Superior temporal gyrus (tissue), 1 donor: ENCODE data around the gene APOC3.

ENCODE experiments used
- DNase-seq: peaks from one replicate; pipeline ENCODE4 v3.0.0-alpha.2; 2016; ENCODE audit errors: extremely low spot score

Gene APOC3

DNA sequence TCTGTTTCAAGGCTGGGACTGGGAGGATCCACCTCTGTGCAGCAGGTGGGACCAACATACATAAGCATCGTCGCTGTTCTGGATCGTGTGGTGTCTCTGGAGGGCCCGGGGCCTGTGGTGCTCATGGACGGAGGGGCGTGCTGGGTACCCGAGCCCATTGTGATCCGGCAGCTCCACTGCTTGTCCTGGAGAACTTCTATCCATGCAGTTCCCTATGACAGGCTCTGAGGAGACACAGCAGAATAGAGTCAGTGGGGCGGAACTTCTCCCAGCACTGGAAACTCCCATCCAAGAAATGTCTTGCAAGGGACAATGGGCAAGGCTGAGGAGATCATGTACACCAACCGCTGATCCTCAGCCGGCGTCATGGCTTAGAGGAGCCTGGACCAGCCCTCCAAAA is 19.4 kb downstream of the APOC3 start:
- DNase-seq = no peak

DNA sequence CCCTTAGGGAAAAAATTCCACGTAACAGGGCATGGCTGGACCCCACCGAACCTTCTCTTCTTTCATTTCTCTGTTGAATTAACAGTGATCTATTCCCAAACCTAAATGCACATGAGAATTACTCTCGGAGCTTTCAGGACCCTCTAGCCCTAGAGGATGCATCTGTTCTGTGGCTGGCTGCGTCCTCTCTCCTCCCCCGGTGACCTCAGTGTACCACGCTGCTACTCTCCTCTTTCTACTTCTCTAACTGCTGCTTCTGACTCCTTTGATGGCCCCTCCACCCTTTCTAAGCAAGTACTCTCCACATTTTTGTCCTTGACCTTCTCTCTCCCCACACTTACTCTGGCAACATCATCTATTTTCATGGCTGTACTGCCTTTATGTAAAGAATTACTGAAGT is 19.8 kb downstream of the APOC3 start:
- DNase-seq = no peak

DNA sequence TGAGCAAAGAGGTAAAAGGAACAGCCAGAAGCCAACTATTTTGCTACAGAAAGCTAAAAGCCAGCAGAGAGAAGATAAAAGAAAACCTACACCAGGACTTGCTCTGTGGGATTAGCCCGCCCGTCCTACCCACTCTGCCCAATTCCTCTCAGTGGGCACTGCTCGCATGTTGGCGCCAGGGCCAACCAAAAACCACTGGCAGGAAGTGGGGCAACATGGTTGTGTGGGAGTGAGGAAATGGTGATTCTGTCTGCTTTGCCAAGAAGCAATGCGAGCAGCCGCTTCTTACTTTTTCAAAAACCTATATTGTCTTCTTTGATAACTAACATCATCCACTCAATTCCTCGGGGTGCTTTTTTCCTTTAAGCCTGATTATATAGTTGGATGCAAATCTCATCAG is 21.9 kb downstream of the APOC3 start:
- DNase-seq = no peak

DNA sequence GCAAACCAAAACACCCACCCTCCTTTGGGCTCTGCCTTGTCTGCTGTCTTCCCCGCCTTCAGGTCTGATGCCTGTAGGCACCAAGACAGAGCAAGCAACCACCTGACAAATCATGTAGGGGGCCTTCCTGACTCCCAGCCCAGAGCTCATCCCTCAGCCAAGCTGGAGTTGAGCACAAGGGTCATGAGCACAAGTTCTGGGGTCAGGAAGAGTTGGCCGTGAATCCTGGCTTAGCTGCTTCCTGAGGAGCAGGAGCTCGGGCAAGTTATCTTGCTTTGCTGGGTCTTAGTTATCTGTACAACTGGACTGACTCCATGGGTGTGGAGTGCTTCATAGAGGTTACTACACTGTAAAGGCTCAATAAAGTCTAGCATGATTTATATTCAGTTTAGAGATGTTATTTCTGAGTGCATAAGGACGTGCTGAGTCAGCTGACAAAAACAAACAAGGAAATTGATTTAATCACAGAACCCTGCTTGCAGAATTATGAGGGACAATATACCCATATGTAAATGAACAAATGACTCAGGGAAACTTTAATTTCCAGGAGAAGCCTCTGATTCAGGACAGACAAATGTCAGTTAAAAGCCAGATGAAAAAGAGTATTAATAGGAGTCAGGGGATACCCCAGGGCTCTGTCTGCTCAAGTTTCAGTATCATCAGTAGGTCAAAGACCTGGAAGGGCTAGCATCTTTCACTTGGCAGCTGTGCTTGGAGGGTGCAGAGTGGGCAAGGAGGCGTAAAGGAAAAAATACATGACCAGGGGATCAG is 22.7 kb downstream of the APOC3 start:
- DNase-seq = no peak

DNA sequence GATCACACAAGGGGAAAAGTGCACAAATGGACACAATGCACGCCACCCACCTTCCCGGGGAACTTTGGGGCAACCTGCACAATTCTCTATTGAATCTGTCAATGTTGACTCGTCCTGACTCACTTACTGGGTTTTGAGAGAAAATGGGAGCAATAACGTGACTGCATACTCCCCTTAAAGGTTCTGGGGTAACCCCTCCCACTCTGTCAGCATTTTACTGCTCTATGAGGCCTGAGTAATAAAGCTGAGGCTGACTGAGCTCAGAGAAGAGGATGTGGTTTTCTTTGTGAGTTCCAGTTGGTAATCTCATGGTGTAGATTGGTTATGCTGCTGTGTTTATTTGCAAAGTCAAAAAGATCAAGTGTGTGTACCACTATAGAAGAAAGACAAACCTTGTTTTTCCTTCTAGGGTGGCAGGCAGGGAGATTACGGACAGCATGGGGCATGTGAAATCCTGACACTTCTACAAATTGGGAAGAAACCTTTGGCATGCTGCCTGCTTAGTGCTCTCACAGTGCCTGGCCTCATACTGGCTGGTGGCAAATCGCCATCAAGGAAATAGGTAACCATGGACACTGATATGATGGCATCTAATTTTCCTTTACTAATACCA is 23.9 kb downstream of the APOC3 start:
- no peak for DNase-seq

DNA sequence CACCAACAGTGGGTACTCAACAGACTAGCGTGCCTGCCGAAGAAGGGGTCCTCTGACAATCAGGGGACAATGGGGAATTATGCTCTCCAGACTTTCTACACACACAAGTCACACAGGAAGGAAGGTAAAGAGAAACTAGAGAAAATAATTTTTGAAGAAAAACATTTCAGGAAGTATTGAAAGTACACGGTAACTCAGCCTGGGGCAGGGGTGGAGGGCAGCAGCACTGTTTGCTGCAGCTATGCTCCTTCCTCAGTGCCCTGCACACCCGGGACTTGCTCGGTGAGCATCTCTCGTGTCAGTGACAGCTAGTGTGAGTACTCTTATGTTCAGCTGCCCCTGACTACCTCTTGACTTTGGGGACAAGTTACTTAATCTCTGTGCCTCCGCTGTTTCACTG is 25.7 kb downstream of the APOC3 start:
- no peak for DNase-seq

DNA sequence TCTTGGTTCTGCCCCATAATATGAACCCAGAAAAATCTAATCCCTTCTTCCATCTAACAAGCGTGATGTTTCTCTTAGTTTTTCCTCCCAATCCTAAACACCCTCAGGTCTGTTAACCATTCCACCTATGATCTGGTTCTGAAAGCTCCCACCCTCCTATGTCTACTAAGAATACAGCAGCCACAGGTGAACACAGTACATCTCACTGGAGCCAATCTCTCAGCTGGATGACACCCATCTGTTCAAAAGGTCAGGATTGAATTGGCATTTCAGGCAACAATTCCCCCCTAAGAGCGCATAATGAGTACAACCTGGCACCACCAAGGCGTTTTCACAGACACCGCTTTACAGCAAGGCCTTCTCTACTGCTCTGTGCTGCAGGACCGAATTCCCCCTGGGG is 26.7 kb downstream of the APOC3 start:
- DNase-seq = no peak

DNA sequence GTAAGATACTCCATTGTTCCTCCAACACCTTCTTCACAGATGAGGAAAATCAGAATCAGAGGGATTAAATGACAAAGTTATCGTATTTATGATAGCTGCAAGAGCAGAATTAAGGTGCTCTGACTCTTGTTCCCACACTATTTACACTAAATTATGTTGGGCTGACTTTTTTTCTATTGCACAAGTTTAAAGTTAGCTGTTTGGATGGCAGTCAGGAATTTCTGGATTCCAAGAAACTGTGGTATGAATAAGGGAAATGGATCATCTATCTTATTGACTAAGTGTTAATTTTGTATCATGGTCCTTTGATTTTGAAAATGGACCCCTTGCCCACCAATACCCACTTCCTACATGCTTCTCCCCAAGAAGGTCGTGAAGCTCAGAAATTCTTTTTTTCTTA is 27.6 kb downstream of the APOC3 start:
- no peak for DNase-seq

DNA sequence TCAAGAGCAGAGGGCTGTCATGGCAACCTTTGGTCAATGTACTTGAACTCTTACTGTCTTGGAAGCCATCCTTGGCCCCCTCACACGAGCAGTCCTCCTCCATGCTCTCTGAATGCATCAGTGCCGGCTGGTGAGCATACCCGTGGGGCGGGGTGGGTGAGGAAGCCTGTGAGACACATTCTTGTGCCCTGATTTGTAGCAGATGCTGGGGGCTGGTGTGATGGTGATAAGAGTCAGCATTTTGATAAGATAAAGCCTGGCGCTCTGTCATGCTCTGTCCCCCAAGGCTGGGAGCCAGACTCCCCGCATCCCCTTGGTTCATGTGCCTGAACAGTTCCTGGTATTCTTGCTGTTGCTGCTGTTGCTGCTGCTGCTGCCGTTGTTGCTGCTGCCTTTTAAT is 28.2 kb downstream of the APOC3 start:
- DNase-seq = no peak

DNA sequence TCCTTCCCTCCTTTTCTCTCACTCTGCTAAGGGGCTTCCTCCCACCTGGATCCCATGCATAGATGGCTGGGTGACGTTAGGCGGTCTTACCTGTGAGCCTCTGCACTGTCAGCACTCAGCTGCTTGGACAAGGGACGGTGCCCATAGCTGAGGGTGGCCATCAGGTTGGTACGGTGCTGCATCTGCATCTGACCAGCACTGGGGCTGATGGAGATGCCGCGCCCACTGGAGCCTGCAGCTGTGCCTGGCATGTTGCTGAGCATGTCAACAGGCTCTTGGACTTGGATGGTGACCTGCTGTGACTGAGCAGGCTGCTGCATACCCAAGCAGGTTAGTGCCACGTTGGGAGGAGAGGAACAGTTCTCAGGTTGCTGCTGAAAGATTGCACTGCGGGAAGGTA is 29.5 kb downstream of the APOC3 start:
- no peak for DNase-seq

DNA sequence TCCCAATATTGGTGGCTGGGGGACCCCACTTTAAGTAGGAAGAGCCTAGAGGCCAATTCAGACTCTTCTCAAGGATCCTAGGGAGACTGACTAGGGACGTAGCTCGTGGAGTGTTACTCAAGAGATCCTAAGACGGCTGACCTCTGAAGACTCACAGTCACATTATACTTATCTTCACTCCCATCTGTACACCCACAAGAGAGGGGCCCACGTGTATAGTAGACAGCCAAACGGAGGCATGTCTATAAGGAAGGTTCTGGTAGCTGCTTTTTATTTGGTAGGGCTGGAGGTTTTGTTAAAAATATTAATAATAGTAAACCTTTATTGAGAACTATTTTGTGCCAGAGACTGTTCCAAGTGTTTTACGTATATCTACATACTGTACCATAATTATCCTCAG is 30.6 kb downstream of the APOC3 start:
- no peak for DNase-seq

DNA sequence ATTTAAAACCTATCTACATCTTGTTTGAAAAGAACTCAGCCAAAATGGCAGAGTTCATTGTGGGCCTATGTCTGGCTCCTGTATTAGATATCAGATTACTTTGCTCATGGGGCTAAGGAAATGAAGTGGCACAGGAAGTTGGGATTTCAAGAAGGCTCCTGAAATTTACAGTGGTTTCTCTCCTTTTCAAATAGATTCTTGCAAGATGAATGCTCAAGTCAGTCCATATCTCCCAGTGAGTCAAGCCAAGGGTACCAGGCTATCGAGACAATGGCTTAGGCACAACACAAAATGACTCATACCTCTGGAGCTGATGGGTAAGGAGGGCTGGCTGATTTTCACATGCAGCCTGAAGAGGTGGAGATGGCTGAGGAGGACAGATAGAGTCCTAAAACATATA is 31.8 kb downstream of the APOC3 start:
- no peak for DNase-seq

DNA sequence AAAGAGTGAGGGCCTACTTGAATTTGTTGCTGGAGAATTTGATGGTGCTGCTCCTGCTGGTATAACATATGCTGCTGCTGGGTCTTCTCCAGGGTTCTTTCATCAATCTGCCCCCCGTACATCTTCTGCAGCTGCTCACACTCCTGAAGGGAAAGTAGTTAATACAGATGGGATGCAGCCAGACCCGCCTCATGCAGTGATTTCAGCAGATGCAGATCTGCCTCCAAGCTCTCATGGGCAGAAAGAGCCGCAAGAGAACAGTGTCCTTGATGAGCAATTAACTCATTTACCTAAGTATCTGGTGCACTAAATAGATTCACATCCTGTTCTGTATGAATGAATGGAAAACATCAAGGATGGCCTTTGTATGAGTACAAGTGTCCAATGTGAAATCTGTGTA is 32.5 kb downstream of the APOC3 start:
- no peak for DNase-seq

DNA sequence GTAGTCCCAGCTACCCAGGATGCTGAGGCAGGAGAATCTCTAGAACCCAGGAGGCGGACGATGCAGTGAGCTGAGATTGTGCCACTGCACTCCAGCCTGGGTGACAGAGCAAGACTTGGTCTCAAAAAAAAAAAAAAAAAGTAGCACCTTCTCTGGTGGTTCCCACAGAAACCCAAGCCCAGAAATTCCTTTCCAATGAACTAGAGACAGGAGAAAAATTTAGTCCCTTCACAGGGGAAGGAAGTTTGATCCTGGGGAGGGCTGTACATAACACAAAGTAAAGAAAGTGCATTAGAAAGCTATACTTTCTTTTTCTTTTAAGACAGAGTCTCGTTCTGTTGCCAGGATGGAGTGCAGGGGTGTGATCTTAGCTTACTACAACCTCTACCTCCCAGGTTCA is 33.2 kb downstream of the APOC3 start:
- DNase-seq = no peak

DNA sequence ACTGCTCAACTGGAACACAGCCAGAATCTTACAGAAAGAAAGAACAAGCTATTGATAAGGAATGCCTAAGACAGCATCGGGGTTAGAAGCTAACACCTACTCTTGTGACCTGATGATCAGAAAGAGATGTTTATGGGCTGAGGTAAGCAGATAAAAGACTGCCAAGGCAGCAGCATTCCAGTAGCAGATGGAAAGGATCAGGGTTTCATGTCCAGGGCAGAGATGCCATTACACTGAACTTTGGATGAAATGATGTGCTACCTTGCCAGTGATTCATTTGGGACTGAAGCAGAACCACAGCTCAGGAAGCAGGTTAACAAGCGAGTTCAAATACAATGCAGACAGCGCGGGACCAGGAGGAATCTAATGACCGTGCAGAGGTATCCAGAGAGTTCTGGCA is 34.8 kb downstream of the APOC3 start:
- DNase-seq = no peak

DNA sequence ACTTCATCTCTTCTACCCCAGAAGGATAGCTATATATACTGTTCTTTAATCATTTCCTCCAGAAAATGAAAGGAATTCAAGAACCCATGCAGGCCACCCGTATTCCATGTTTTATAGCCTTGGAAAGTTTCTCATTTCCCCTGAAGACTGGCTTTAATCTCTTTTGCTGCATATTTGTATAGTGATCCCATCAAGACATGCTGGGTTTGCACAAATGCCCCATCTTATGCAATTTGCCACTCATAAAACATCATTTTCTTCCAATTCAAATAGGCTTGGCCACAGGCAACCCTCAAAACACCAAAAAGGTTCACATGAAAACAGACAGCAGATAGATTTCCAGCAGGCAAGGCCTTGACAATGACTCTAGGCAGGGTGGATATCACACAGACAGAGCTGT is 36.0 kb downstream of the APOC3 start:
- no peak for DNase-seq

DNA sequence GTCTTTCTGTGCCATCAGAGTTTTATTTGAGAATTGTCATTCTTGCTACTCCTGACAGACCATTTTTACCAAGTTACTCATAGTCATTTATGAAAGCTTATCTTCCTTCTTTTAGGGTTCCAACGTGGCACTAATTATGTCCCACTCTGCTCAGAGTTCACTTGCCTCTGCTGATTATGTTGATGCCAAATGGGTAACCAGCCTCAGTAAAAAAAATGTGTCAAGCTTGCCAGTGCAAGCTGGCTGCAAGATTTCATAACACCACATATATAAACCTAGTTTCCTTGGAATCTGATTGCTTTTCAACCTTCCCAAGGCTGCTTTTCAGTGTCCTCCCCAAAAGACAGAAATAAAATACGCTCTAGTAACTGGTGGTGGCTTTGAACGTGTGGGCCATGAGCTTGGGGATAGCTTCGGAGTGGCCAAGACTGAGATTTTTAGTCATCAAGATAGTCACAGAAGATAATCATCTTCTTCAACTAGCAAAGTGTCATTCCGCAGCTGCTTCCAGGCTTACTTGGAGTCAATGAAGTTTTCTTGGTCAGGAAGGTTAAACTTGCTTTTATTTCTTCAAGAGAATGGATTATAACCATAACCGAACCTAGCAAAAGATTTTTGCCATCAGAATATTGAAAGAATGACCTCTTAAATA is 37.2 kb downstream of the APOC3 start:
- no peak for DNase-seq

DNA sequence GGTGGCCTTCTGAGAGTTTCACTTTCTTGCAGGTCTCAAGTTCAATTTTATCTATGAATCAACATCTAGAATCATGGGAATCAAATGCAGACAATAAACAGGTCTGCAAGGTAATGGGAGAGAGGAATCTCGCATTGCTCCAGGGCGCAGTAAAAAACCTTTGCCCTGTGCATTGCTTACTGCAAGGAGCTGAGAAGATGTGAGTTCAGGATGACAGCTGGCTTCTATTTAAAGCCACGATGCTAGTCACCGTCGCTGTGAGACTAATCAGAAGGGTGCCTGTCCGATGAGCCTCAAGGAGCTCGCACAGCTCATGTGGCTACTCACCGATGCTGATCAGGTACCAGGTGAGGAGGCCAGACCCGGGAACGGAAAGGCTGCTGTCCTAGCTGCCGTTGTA is 37.9 kb downstream of the APOC3 start:
- DNase-seq = no peak

DNA sequence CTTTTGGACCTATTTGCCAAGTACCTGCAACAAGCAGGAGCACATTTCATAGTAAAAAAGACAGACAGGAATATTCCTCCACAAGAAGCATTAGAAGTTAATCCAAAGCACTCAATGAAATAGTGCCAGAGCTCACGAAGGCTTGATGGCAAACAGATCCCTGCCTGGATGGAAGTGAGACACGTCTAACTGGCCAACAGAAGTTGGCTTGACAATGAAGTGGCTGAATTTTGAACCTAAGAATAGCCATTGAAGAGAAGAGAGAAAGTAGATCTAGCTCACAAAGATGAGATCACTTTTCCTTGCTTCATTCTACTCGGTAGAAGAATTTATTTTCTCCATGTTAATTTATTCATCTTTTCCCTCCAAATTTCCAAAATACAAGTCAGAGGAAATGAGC is 38.4 kb downstream of the APOC3 start:
- DNase-seq = no peak

DNA sequence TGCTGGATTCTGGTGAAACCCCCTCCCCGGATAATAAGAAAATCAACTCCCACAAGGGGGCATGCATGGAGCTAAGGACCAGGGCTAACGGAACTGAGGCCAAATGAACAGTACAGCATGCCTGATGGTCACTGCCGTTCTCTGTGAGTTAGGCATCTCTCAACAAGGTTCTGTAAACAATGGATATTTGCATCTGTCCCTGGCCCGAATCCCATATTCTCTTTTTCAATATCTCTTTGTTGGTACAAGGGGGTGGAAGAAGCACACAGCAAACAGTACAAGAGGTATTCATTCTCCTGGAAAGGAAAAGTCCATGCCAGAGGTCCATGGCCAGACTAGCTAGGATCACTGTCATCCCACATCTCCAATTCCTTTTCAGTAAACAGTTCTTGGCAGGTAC is 39.9 kb downstream of the APOC3 start:
- DNase-seq = peak; percentile 84

DNA sequence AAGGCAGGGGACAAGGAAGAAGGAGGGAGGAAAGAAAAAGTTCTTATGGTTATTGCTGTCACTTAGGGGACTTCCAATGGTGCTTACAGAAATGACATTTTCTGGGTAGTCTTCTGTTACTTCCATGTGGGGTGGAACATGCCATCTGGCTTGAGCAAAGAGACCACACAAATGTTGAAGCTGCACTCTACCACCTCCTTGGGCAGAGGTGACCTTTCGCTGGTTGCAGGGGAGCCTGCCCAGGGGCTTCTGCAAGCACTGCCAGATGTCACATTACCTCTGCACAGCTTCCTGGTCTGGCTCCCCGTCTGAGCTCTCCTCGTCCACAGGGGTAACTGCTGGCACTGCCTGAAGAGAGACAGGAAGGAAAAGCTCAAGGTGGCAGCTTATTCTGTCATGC is 40.3 kb downstream of the APOC3 start:
- DNase-seq = no peak

DNA sequence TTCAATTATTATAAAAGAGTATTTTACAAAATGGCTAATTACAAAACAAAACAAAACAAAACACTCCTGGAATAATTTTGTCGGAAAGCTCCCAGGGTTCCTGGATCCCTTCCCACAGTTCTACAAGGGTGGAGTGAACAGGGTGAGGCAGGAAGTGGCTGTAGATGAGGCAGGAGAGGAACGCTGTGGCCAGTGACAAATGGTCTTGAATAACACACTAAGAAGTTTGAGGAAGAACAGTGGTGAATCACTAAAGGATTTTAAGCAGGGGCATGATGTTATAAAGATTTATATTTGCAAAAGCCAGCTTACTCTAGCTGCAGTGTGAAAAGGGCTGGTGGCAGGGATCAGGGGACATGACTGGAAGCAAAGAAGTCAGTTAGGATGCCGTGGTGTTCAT is 41.5 kb downstream of the APOC3 start:
- DNase-seq = no peak

DNA sequence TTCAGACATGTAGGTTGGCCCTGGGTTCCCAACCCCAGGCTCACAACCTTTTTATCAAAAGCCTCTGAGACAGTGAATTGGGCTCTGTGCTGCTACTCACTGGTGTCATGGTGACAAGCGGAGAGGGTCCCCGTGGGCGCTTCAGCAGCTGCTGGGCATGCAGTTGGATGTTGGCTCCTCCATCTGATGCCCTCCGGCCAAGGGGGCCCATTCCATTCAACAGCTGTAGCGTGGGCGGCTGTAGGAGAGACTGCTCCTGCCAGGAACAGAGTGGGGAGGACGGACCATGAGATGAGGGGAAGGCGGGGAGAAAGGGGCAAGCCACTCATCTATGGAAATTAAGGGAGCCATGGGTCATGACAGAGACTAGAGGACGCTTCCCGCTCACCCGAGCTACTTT is 43.7 kb downstream of the APOC3 start:
- no peak for DNase-seq
